ENCODE measurements around the gene THADA. TPM values are rescaled to one million over a fixed set of nuclear protein-coding genes. Genes with fewer than 3 reads are reported as not detected.

The THADA gene
- total RNA-seq, 2 experiments from 2014 or later, result 31.2 to 32.3 TPM

DNA sequence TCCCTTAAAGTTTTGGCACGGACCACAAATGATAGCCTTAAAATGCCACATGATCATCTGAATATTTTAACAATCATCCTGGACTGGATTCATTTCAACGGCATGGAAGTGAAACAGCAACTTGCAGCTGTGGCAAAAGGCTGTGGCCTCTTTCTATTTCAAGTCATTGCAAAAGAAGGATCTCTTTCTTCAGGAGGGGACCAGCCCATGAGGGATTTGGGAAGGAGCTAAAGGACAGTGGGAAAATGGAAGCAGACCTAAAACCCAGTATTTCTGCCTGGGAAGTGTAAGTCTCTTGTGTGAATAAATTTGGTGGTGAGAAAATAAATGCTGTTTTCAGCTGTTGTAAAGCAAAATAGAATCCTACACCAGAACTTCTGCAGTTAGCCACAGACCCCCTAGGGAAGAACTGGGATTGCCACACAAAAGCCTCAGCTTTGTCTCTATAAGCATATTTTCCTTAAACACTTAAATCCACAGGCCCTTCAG is 262.1 kb downstream of the THADA start:
- no peak overlapping the region for H2AFZ ChIP-seq (ENCODE audit: low read length)
- TF ChIP-seq EZH2phosphoT487 (IDR thresholded peaks at IDR 0.05; ENCODE audit: borderline replicate concordance, low read depth, low read length), result no peak
- TF ChIP-seq, protein P1, sequence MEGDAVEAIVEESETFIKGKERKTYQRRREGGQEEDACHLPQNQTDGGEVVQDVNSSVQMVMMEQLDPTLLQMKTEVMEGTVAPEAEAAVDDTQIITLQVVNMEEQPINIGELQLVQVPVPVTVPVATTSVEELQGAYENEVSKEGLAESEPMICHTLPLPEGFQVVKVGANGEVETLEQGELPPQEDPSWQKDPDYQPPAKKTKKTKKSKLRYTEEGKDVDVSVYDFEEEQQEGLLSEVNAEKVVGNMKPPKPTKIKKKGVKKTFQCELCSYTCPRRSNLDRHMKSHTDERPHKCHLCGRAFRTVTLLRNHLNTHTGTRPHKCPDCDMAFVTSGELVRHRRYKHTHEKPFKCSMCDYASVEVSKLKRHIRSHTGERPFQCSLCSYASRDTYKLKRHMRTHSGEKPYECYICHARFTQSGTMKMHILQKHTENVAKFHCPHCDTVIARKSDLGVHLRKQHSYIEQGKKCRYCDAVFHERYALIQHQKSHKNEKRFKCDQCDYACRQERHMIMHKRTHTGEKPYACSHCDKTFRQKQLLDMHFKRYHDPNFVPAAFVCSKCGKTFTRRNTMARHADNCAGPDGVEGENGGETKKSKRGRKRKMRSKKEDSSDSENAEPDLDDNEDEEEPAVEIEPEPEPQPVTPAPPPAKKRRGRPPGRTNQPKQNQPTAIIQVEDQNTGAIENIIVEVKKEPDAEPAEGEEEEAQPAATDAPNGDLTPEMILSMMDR (conservative IDR thresholded peaks at IDR 0.05; ENCODE audit: low read length), result no peak
- H3K79me2 ChIP-seq (ENCODE audit: insufficient read depth, low read depth, low read length), result no peaks in the 10 kb centered on the region
- ChIA-PET POLR2A (interaction anchor here (0.6 kb wide), 1 partner anchor 463 kb away, joined by 3 read pairs; no protein-coding TSS in a partner anchor), CTCF (ENCODE audit: unreplicated experiment) (no interaction called here)
- H3K4me2 ChIP-seq (ENCODE audit: low read length), result no peak overlapping the region
- BruUV-seq (replicated peaks), result no TSS peak
- H3K9me3 ChIP-seq (ENCODE audit: low read length), result no peaks in the 10 kb centered on the region
- no peaks in the 10 kb centered on the region for H3K36me3 ChIP-seq (ENCODE audit: insufficient read depth, low read length)
- no peak overlapping the region for H3K4me3 ChIP-seq (ENCODE audit: low read depth, low read length, poor library complexity, severe bottlenecking)
- no peaks in the 10 kb centered on the region for H3K9me2 ChIP-seq (ENCODE audit: insufficient read depth, low read length)
- no peaks in the 10 kb centered on the region for H3K4me1 ChIP-seq (ENCODE audit: insufficient read depth, low read length, poor library complexity, severe bottlenecking)
- intact Hi-C loops (cut with micrococcal nuclease; ENCODE audit: unreplicated experiment), result no loop called here
- DNase-seq (ENCODE audit: low spot score), result no peak
- no peaks in the 10 kb centered on the region for H4K20me1 ChIP-seq (ENCODE audit: insufficient read depth, low read length)
- no peak overlapping the region for H3K27ac ChIP-seq (ENCODE audit: low read depth, low read length, poor library complexity, severe bottlenecking)

DNA sequence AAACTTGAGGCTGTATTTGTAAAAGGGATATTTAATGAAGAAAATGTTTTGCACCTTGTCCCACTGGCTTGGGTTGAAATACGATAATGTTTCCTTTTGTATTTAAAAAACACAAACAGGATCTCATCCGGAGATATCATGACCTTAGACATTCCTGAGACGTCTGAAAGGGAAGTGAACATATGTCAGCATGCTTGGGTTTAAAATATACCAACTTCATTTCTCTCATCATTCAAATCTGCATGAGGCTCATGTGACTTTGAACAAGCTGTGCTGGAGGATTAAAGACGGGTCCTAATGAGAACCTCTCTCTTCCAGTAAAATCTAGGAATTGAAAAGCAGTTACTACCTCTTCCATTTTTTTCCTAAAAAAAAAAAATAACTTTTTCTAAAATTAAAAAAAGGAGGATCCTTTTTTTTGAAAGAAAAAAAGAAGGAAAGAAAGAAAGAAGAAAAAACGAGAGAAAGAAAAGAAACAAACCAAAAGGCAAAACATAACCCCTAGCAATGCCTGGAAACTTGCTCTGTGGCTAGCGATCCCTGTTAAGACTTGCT is 262.7 kb downstream of the THADA start:
- no peak overlapping the region for H3K4me2 ChIP-seq (ENCODE audit: low read length)

DNA sequence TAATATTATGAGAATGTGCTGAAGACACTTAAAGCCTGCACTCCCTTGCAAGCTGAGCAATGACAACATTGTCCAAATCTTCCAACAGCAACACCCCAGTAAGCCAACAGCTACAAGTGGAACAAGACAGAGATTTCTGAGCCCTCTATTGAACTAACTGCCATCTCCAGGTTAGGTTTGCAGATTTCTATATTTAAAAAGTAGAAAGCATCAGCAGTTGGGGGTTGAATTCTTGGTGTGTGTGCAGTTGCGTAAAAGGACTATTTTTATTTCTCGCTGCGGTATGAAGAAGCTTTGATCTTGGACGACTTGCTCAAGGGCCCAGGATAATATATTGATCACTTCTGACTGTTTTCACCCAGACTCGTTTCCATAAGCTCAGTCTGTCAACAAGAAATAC is 263.2 kb downstream of the THADA start:
- Histone ChIP-seq H2AFZ (ENCODE audit: low read length) (no peak overlapping the region), H3K27ac (ENCODE audit: low read depth, low read length, poor library complexity, severe bottlenecking) (no peak overlapping the region), H3K79me2 (ENCODE audit: insufficient read depth, low read depth, low read length) (no peaks in the 10 kb centered on the region), H3K4me1 (ENCODE audit: insufficient read depth, low read length, poor library complexity, severe bottlenecking) (no peaks in the 10 kb centered on the region), H4K20me1 (ENCODE audit: insufficient read depth, low read length) (no peaks in the 10 kb centered on the region), H3K4me2 (ENCODE audit: low read length) (no peak overlapping the region), H3K36me3 (ENCODE audit: insufficient read depth, low read length) (no peaks in the 10 kb centered on the region), H3K4me3 (ENCODE audit: low read depth, low read length, poor library complexity, severe bottlenecking) (no peak overlapping the region), H3K9me3 (ENCODE audit: low read length) (no peaks in the 10 kb centered on the region), H3K9me2 (ENCODE audit: insufficient read depth, low read length) (no peaks in the 10 kb centered on the region)
- BruUV-seq (replicated peaks), result no TSS peak
- CTCF ChIA-PET (ENCODE audit: unreplicated experiment), result no interaction called here
- TF ChIP-seq EZH2phosphoT487 (IDR thresholded peaks at IDR 0.05; ENCODE audit: borderline replicate concordance, low read depth, low read length), result no peak
- TF ChIP-seq, protein P1 (conservative IDR thresholded peaks at IDR 0.05; ENCODE audit: low read length), result no peak
- POLR2A ChIA-PET, result interaction anchor here (0.6 to 0.7 kb wide), 2 partner anchors 15 to 26 kb away, joined by 3 to 4 read pairs; no protein-coding TSS in a partner anchor
- intact Hi-C loops (cut with micrococcal nuclease; ENCODE audit: unreplicated experiment), result no loop called here
- no peak for DNase-seq (ENCODE audit: low spot score)

More for the DNA sequence above, 262.7 kb downstream of the THADA start:
- no peaks in the 10 kb centered on the region for H3K79me2 ChIP-seq (ENCODE audit: insufficient read depth, low read depth, low read length)
- no peak overlapping the region for H3K4me3 ChIP-seq (ENCODE audit: low read depth, low read length, poor library complexity, severe bottlenecking)
- no peaks in the 10 kb centered on the region for H4K20me1 ChIP-seq (ENCODE audit: insufficient read depth, low read length)
- ChIA-PET POLR2A (interaction anchor here (0.6 to 0.7 kb wide), 2 partner anchors 16 to 25 kb away, joined by 3 to 4 read pairs; no protein-coding TSS in a partner anchor), CTCF (ENCODE audit: unreplicated experiment) (no interaction called here)
- TF ChIP-seq, protein P1 (conservative IDR thresholded peaks at IDR 0.05; ENCODE audit: low read length), result no peak
- no peak for TF ChIP-seq EZH2phosphoT487 (IDR thresholded peaks at IDR 0.05; ENCODE audit: borderline replicate concordance, low read depth, low read length)
- BruUV-seq (replicated peaks), result no TSS peak
- DNase-seq (ENCODE audit: low spot score), result no peak
- no peaks in the 10 kb centered on the region for H3K9me3 ChIP-seq (ENCODE audit: low read length)
- no peaks in the 10 kb centered on the region for H3K4me1 ChIP-seq (ENCODE audit: insufficient read depth, low read length, poor library complexity, severe bottlenecking)
- H3K9me2 ChIP-seq (ENCODE audit: insufficient read depth, low read length), result no peaks in the 10 kb centered on the region
- no peak overlapping the region for H3K27ac ChIP-seq (ENCODE audit: low read depth, low read length, poor library complexity, severe bottlenecking)
- intact Hi-C loops (cut with micrococcal nuclease; ENCODE audit: unreplicated experiment), result no loop called here
- H2AFZ ChIP-seq (ENCODE audit: low read length), result no peak overlapping the region
- H3K36me3 ChIP-seq (ENCODE audit: insufficient read depth, low read length), result no peaks in the 10 kb centered on the region

Measured in OCI-LY7 (cell line).